HCT116 (cell line): ENCODE results near the gene NTN5. TPM values are rescaled to one million over a fixed set of nuclear protein-coding genes. Genes with fewer than 3 reads are reported as not detected.

Experiments used
- ATAC-seq: fragments of 200-7000 bp; cut with Tn5 transposase; 2 replicates; pipeline ENCODE4 v1.9.1; 2020; ENCODE audit warnings: mild to moderate bottlenecking, moderate library complexity
- BruUV-seq: library from RNA; stranded (reverse); fragments of 400-500 nt; replicated peaks from 2 replicates; lab custom pipeline; 2021; lab: Mats Ljungman, UMichigan
- CTCF ChIA-PET: fragments of 300-600 bp; sonication (Branson Sonifier 250); formaldehyde crosslinking; loops from one replicate; lab custom pipeline; 2021; ENCODE audit warnings: antibody characterized with exemption; lab: Charles Lee
- POLR2A ChIA-PET: fragments of 300-600, 350-600 bp; sonication (Branson Sonifier 250); formaldehyde crosslinking; loops from one replicate; lab custom pipeline; 2021; ENCODE audit warnings: antibody characterized with exemption; lab: Charles Lee
- RAD21 ChIA-PET, 2 experiments: fragments of 300-600 bp; sonication (Branson Sonifier 250); formaldehyde crosslinking; loops; one replicate each; lab custom pipeline; 2023; ENCODE audit warnings: low total read pairs in 2 of 2; ENCODE audit not compliant: uncharacterized antibody in 2 of 2, unreplicated experiment in 2 of 2, low non-redundant PET in 1 of 2; lab: Charles Lee
- DNase-seq: peaks from one replicate; pipeline ENCODE4 v3.0.0-alpha.2; 2010; ENCODE audit warnings: low read depth, low spot score
- H2AFZ ChIP-seq: fragments of 200-600 bp; shearing (Covaris generic), sonication (generic); 2 replicates; pipeline ENCODE4 v1.6.1; 2017; ENCODE audit warnings: low read depth, mixed run types, mixed read lengths, antibody characterized with exemption, low read length; ENCODE audit not compliant: poor library complexity, severe bottlenecking
- H3K27ac ChIP-seq: 2 replicates; pipeline ENCODE4 v1.5.1; 2012; ENCODE audit warnings: low read depth, low read length
- H3K27me3 ChIP-seq: fragments of 200-600 bp; sonication (generic); 2 replicates; pipeline ENCODE4 v1.6.1; 2016; ENCODE audit warnings: mixed run types, low read length, mixed read lengths; ENCODE audit not compliant: insufficient read depth
- H3K36me3 ChIP-seq, 2 experiments: fragments of 200-500 bp in 1 of 2; fragments of 200-600 bp in 1 of 2; sonication (Bioruptor generic) in 1 of 2; sonication (generic) in 1 of 2; 2 replicates each; pipeline versions ENCODE4 v1.5.1 to v1.6.1; 2014 to 2016; ENCODE audit warnings: low read length in 2 of 2, inconsistent platforms in 1 of 2, mixed read lengths in 1 of 2, mixed run types in 1 of 2; ENCODE audit not compliant: insufficient read depth in 2 of 2, control insufficient read depth in 1 of 2
- H3K4me1 ChIP-seq, 2 experiments: fragments of 200-600 bp in 1 of 2; sonication (generic) in 1 of 2; 2 replicates each; pipeline versions ENCODE4 v1.5.1 to v1.6.1; 2012 to 2017; ENCODE audit warnings: low read length in 2 of 2, inconsistent platforms in 1 of 2, mild to moderate bottlenecking in 1 of 2, mixed read lengths in 1 of 2, mixed run types in 1 of 2, moderate library complexity in 1 of 2; ENCODE audit not compliant: insufficient read depth in 2 of 2, control insufficient read depth in 1 of 2
- H3K4me2 ChIP-seq: fragments of 200-600 bp; sonication (generic); 2 replicates; pipeline ENCODE4 v1.6.1; 2017; ENCODE audit warnings: mixed run types, low read length, mixed read lengths
- H3K4me3 ChIP-seq, 2 experiments: fragments of 200-600 bp in 1 of 2; sonication (generic) in 1 of 2; replicated peaks in 1 of 2; 2 replicates each; pipeline ENCODE4 v1.5.1; 2011 to 2016; ENCODE audit warnings: low read length in 2 of 2, control low read depth in 1 of 2, low read depth in 1 of 2, mild to moderate bottlenecking in 1 of 2, mixed read lengths in 1 of 2, mixed run types in 1 of 2
- H3K79me2 ChIP-seq: fragments of 200-600 bp; sonication (generic); 2 replicates; pipeline ENCODE4 v1.6.1; 2017; ENCODE audit warnings: mild to moderate bottlenecking, mixed run types, low read length, moderate library complexity, mixed read lengths; ENCODE audit not compliant: insufficient read depth
- H3K9ac ChIP-seq: fragments of 200-600 bp; sonication (generic); 2 replicates; pipeline ENCODE4 v1.6.1; 2016; ENCODE audit warnings: low read length, mixed read lengths
- H3K9me2 ChIP-seq: fragments of 200-600 bp; sonication (generic), shearing (Covaris generic); 2 replicates; pipeline ENCODE4 v1.6.1; 2017; ENCODE audit warnings: mixed run types, mild to moderate bottlenecking, moderate library complexity; ENCODE audit not compliant: insufficient read depth
- H3K9me3 ChIP-seq, 2 experiments: fragments of 200-500 bp in 1 of 2; fragments of 200-600 bp in 1 of 2; sonication (Bioruptor generic) in 1 of 2; sonication (generic) in 1 of 2; 2 replicates each; pipeline ENCODE4 v1.6.1; 2014 to 2017; ENCODE audit warnings: low read length in 2 of 2, mixed read lengths in 2 of 2, inconsistent platforms in 1 of 2, low read depth in 1 of 2, mild to moderate bottlenecking in 1 of 2, mixed run types in 1 of 2, moderate library complexity in 1 of 2; ENCODE audit not compliant: control insufficient read depth in 1 of 2, insufficient read depth in 1 of 2
- H4K20me1 ChIP-seq: fragments of 200-600 bp; sonication (generic), shearing (Covaris generic); 2 replicates; pipeline ENCODE4 v1.6.1; 2017; ENCODE audit warnings: mixed run types, mild to moderate bottlenecking, moderate library complexity; ENCODE audit not compliant: insufficient read depth
- ATF3 ChIP-seq: IDR thresholded peaks from 2 replicates; pipeline ENCODE4 v1.6.1; 2012
- CBX3 ChIP-seq: IDR thresholded peaks from 2 replicates; pipeline ENCODE4 v1.6.1; 2012; ENCODE audit warnings: low read depth
- CEBPB ChIP-seq: IDR thresholded peaks from 2 replicates; pipeline ENCODE4 v1.6.1; 2012; ENCODE audit warnings: low read depth
- EGR1 ChIP-seq: IDR thresholded peaks from 2 replicates; pipeline ENCODE4 v1.6.1; 2012; ENCODE audit warnings: low read depth
- EZH2 ChIP-seq: fragments of 200-600 bp; sonication (generic); IDR thresholded peaks from 2 replicates; pipeline ENCODE4 v1.6.1; 2017; ENCODE audit warnings: antibody characterized with exemption, mixed run types
- FOSL1 ChIP-seq: IDR thresholded peaks from 2 replicates; pipeline ENCODE4 v1.6.1; 2012; ENCODE audit warnings: low read depth
- JUND ChIP-seq: IDR thresholded peaks from 2 replicates; pipeline ENCODE4 v1.6.1; 2012
- MAX ChIP-seq: IDR thresholded peaks from 2 replicates; pipeline ENCODE4 v1.6.1; 2012
- POLR2A ChIP-seq: IDR thresholded peaks from 2 replicates; pipeline ENCODE4 v1.7.0; 2011; ENCODE audit warnings: borderline replicate concordance; ENCODE audit not compliant: insufficient read depth, insufficient read length; ENCODE audit errors: extremely low read depth
- POLR2AphosphoS5 ChIP-seq: IDR thresholded peaks from 2 replicates; pipeline ENCODE4 v1.6.1; 2011; ENCODE audit warnings: mild to moderate bottlenecking, low read depth, low read length, moderate library complexity
- RAD21 ChIP-seq: IDR thresholded peaks from 2 replicates; pipeline ENCODE4 v1.6.1; 2012; ENCODE audit warnings: low read depth, mild to moderate bottlenecking
- SIN3A ChIP-seq: IDR thresholded peaks from 2 replicates; pipeline ENCODE4 v1.6.1; 2012; ENCODE audit warnings: low read depth
- SP1 ChIP-seq: IDR thresholded peaks from 2 replicates; pipeline ENCODE4 v1.6.1; 2012; ENCODE audit warnings: low read depth
- SRF ChIP-seq: IDR thresholded peaks from 2 replicates; pipeline ENCODE4 v1.6.1; 2012; ENCODE audit warnings: low read depth
- TCF7L2 ChIP-seq: IDR thresholded peaks from 2 replicates; pipeline ENCODE4 v1.7.0; 2011; ENCODE audit warnings: borderline replicate concordance, inconsistent platforms; ENCODE audit not compliant: insufficient read depth, insufficient read length; ENCODE audit errors: extremely low read depth
- YY1 ChIP-seq: IDR thresholded peaks from 2 replicates; pipeline ENCODE4 v1.6.1; 2011; ENCODE audit warnings: low read length, low read depth, moderate library complexity, mild to moderate bottlenecking; ENCODE audit not compliant: insufficient replicate concordance; ENCODE audit errors: extremely low read depth
- ZFX ChIP-seq: fragments of 450-650 bp; IDR thresholded peaks from 2 replicates; pipeline ENCODE4 v1.6.1; 2017
- intact Hi-C: fragments of 100-400 bp; cut with micrococcal nuclease; formaldehyde crosslinking; loops from 2 replicates; pipeline ENCODE4 v1.10.0; 2022
- total RNA-seq: library from RNA; stranded (reverse); gene quantifications from one replicate; pipeline ENCODE4 v1.2.1, GENCODE V29; 2021; ENCODE audit not compliant: unreplicated experiment
- TF ChIP-seq, protein P1 (sequence below): IDR thresholded peaks from 2 replicates; pipeline ENCODE4 v1.6.1; 2011; ENCODE audit warnings: mild to moderate bottlenecking, low read length, moderate library complexity; ENCODE audit not compliant: insufficient replicate concordance; ENCODE audit errors: extremely low read depth
- TF ChIP-seq, protein P2 (sequence below), 3 experiments: fragments of 200-600 bp in 1 of 3; sonication (generic) in 1 of 3; IDR thresholded peaks in 2 of 3; conservative IDR thresholded peaks in 1 of 3; 2 replicates each; pipeline ENCODE4 v1.5.1; 2012 to 2017; ENCODE audit warnings: low read depth in 2 of 3, low read length in 2 of 3, antibody characterized with exemption in 1 of 3, borderline replicate concordance in 1 of 3, control low read depth in 1 of 3, mild to moderate bottlenecking in 1 of 3, mixed read lengths in 1 of 3, mixed run types in 1 of 3, moderate library complexity in 1 of 3; ENCODE audit not compliant: insufficient read depth in 1 of 3

Gene NTN5
- total RNA-seq, 1 experiment from 2014 or later, result 3.1 TPM

- H3K27ac ChIP-seq, result peak overlapping the region; percentile 9; the same call in 1 of the 2 replicates
- H3K4me3 ChIP-seq, result no peak overlapping the region
- no TSS peak for BruUV-seq
- peak; percentile 76 for DNase-seq
- no peaks in the 10 kb centered on the region for H3K27me3 ChIP-seq
- H3K4me1 ChIP-seq, result peaks cover 13 to 25% of the 10 kb centered on the region in 2 experiments
- H3K9me3 ChIP-seq, result no peaks in the 10 kb centered on the region
- CTCF ChIA-PET, result interaction anchor here (0.9 to 3.1 kb wide), 8 partner anchors 9 to 113 kb away, joined by 3 to 16 read pairs (median 6); partner anchors contain the start of genes CA11, FUT2 and IZUMO1
- no peaks in the 10 kb centered on the region for H3K9me2 ChIP-seq
- intact Hi-C loops, result loop anchor here (1.0 to 2.0 kb wide), 2 partner anchors 39 to 64 kb away; no protein-coding TSS in a partner anchor
- ATAC-seq, result peak; percentile 90
- peak overlapping the region; percentile 14 for H2AFZ ChIP-seq
- H3K36me3 ChIP-seq, result no peaks in the 10 kb centered on the region
- POLR2A ChIA-PET, result interaction anchor here (0.6 to 2.0 kb wide), 2 partner anchors 8 to 30 kb away, joined by 5 read pairs; partner anchors contain the start of gene CA11
- RAD21 ChIA-PET, result interaction anchor here (0.8 to 1.4 kb wide), 3 partner anchors 21 to 38 kb away, joined by 3 to 4 read pairs (median 3); partner anchors contain the start of genes CA11 (in 1 of the 2) and FUT2 (in 1 of the 2)
- H3K79me2 ChIP-seq, result no peaks in the 10 kb centered on the region
- H3K4me2 ChIP-seq, result peak overlapping the region; percentile 68
- H3K9ac ChIP-seq, result peak overlapping the region; percentile 37; the same call in 1 of the 2 replicates
- H4K20me1 ChIP-seq, result no peaks in the 10 kb centered on the region
- TF ChIP-seq JUND, result no peak
- TF ChIP-seq EZH2, result no peak
- TF ChIP-seq SRF, result no peak
- TF ChIP-seq MAX, result peak; percentile 52; the same call in 1 of the 2 replicates
- peak; percentile 21; the same call in 1 of the 2 replicates for TF ChIP-seq ZFX
- no peak for TF ChIP-seq SP1
- TF ChIP-seq ATF3, result no peak
- TF ChIP-seq, protein P1, sequence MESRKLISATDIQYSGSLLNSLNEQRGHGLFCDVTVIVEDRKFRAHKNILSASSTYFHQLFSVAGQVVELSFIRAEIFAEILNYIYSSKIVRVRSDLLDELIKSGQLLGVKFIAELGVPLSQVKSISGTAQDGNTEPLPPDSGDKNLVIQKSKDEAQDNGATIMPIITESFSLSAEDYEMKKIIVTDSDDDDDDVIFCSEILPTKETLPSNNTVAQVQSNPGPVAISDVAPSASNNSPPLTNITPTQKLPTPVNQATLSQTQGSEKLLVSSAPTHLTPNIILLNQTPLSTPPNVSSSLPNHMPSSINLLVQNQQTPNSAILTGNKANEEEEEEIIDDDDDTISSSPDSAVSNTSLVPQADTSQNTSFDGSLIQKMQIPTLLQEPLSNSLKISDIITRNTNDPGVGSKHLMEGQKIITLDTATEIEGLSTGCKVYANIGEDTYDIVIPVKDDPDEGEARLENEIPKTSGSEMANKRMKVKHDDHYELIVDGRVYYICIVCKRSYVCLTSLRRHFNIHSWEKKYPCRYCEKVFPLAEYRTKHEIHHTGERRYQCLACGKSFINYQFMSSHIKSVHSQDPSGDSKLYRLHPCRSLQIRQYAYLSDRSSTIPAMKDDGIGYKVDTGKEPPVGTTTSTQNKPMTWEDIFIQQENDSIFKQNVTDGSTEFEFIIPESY, result no peak
- TF ChIP-seq POLR2A, result no peak
- peak; percentile 83 for TF ChIP-seq YY1
- TF ChIP-seq TCF7L2, result peak; percentile 63
- TF ChIP-seq CEBPB, result no peak
- no peak for TF ChIP-seq CBX3
- TF ChIP-seq, protein P2, sequence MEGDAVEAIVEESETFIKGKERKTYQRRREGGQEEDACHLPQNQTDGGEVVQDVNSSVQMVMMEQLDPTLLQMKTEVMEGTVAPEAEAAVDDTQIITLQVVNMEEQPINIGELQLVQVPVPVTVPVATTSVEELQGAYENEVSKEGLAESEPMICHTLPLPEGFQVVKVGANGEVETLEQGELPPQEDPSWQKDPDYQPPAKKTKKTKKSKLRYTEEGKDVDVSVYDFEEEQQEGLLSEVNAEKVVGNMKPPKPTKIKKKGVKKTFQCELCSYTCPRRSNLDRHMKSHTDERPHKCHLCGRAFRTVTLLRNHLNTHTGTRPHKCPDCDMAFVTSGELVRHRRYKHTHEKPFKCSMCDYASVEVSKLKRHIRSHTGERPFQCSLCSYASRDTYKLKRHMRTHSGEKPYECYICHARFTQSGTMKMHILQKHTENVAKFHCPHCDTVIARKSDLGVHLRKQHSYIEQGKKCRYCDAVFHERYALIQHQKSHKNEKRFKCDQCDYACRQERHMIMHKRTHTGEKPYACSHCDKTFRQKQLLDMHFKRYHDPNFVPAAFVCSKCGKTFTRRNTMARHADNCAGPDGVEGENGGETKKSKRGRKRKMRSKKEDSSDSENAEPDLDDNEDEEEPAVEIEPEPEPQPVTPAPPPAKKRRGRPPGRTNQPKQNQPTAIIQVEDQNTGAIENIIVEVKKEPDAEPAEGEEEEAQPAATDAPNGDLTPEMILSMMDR (IDR thresholded peaks at IDR 0.05 in 2 of 3, conservative IDR thresholded peaks at IDR 0.05 in 1 of 3; ENCODE audit: borderline replicate concordance in 1 of 3, insufficient read depth in 1 of 3, low read depth in 2 of 3, low read length in 2 of 3), result peak; percentile 85 to 90 (median 89)
- TF ChIP-seq POLR2AphosphoS5, result no peak
- no peak for TF ChIP-seq EGR1
- peak; percentile 91 for TF ChIP-seq RAD21
- TF ChIP-seq FOSL1, result no peak
- TF ChIP-seq SIN3A, result no peak
These were observed 2.4 kb upstream of the NTN5 start for GRCh38 chr19:48674921-48675824.
